OCI-LY3 (cell line): ENCODE results near the gene BCL11B.

Experiments used
- H2AFZ ChIP-seq: fragments of 200-600, 300-600 bp; shearing (Covaris generic); 2 replicates; pipeline ENCODE4 v1.6.0; 2014; ENCODE audit warnings: antibody characterized with exemption, low read depth, low read length
- H3K27ac ChIP-seq: fragments of 200-600, 300-600 bp; sonication (generic); 2 replicates; pipeline ENCODE4 v1.5.1; 2014; ENCODE audit warnings: mild to moderate bottlenecking, low read length, moderate library complexity, mixed read lengths
- H3K27me3 ChIP-seq: fragments of 200-600, 300-600 bp; sonication (generic); 2 replicates; pipeline ENCODE4 v1.6.1; 2014; ENCODE audit warnings: low read depth, low read length, mixed read lengths
- H3K36me3 ChIP-seq: fragments of 200-600, 300-600 bp; sonication (generic); replicated peaks from 2 replicates; pipeline ENCODE3; 2014; ENCODE audit warnings: low read depth, low read length, mixed read lengths
- H3K4me1 ChIP-seq: fragments of 300-600, 200-600 bp; sonication (generic); 2 replicates; pipeline ENCODE4 v1.6.1; 2014; ENCODE audit warnings: low read length, mixed read lengths
- H3K4me2 ChIP-seq: fragments of 200-600, 300-600 bp; sonication (generic); 2 replicates; pipeline ENCODE4 v1.6.1; 2014; ENCODE audit warnings: low read length, mixed read lengths
- H3K4me3 ChIP-seq: fragments of 300-600, 200-600 bp; sonication (generic); 2 replicates; pipeline ENCODE4 v1.5.1; 2014; ENCODE audit warnings: antibody characterized with exemption, mild to moderate bottlenecking, low read length, moderate library complexity
- H3K79me2 ChIP-seq: fragments of 300-600, 200-600 bp; shearing (Covaris generic); 2 replicates; pipeline ENCODE4 v1.6.1; 2014; ENCODE audit warnings: mild to moderate bottlenecking, low read length, mixed read lengths
- H3K9ac ChIP-seq: fragments of 300-600, 200-600 bp; shearing (Covaris generic); 2 replicates; pipeline ENCODE4 v1.6.0; 2014; ENCODE audit warnings: mild to moderate bottlenecking, low read length, moderate library complexity
- H3K9me3 ChIP-seq: fragments of 200-600, 300-600 bp; shearing (Covaris generic); 2 replicates; pipeline ENCODE4 v1.6.1; 2014; ENCODE audit warnings: low read length, mixed read lengths; ENCODE audit not compliant: insufficient read depth
- H4K20me1 ChIP-seq: fragments of 200-600, 300-600 bp; sonication (generic); 2 replicates; pipeline ENCODE4 v1.6.1; 2016; ENCODE audit warnings: low read length, mixed read lengths; ENCODE audit not compliant: insufficient read depth
- EZH2phosphoT487 ChIP-seq: fragments of 200-600 bp; shearing (Covaris generic); IDR thresholded peaks from 2 replicates; pipeline ENCODE4 v1.6.1; 2018; ENCODE audit warnings: antibody characterized with exemption, mixed run types, low read depth
- TF ChIP-seq, protein P1 (sequence below): fragments of 200-600, 300-600 bp; sonication (generic); IDR thresholded peaks from 2 replicates; pipeline ENCODE4 v1.5.1; 2014; ENCODE audit warnings: antibody characterized with exemption, low read length, low read depth

Gene BCL11B

DNA sequence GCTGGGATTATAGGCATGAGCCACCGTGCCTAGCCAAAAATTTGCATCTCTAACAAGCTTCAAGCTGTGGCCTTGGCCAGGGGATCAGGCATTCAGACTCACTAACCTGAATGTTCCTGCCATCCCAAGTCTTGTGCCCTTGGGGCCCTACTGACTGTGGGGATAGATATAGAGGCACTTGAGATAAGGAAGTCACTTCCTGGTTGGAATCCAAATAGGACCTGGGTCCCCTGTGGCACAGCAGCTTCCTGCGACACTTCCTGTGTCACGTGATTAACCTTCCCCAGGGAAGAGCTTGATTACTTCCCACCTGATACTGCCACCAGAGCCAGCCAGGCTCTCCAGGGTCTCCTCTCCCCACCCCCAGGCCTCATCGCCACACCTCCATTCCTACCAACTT lies 128.2 kb downstream of the BCL11B start:
- Histone ChIP-seq H2AFZ (no peak overlapping the region), H3K27ac (no peak overlapping the region)

DNA sequence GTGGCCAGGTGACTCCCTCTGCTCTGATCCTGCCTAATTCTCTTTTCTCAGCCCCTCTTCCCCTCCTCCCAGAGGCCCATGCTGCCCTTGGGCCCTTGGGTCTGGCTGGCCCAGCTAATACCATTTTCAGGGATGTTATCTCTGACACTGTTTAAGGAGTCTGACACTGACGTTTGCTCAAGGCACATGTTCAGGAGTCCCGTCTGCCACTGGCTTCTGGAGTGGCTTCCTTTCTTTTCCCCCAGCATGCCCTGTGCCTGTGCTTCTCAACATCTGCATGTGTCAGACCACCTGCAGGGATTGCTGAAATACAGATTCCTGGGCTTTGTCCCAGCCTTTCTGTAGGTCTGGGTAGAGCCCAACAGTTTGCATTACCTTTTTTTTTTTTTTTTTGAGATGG lies 128.9 kb downstream of the BCL11B start:
- Histone ChIP-seq H4K20me1 (no peaks in the 10 kb centered on the region), H2AFZ (no peak overlapping the region), H3K27ac (no peak overlapping the region), H3K9me3 (no peaks in the 10 kb centered on the region), H3K27me3 (no peaks in the 10 kb centered on the region), H3K36me3 (no peaks in the 10 kb centered on the region), H3K9ac (no peak overlapping the region), H3K79me2 (no peaks in the 10 kb centered on the region), H3K4me2 (no peak overlapping the region), H3K4me1 (no peaks in the 10 kb centered on the region), H3K4me3 (no peak overlapping the region)
- TF ChIP-seq, protein P1, sequence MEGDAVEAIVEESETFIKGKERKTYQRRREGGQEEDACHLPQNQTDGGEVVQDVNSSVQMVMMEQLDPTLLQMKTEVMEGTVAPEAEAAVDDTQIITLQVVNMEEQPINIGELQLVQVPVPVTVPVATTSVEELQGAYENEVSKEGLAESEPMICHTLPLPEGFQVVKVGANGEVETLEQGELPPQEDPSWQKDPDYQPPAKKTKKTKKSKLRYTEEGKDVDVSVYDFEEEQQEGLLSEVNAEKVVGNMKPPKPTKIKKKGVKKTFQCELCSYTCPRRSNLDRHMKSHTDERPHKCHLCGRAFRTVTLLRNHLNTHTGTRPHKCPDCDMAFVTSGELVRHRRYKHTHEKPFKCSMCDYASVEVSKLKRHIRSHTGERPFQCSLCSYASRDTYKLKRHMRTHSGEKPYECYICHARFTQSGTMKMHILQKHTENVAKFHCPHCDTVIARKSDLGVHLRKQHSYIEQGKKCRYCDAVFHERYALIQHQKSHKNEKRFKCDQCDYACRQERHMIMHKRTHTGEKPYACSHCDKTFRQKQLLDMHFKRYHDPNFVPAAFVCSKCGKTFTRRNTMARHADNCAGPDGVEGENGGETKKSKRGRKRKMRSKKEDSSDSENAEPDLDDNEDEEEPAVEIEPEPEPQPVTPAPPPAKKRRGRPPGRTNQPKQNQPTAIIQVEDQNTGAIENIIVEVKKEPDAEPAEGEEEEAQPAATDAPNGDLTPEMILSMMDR, result no peak
- no peak for TF ChIP-seq EZH2phosphoT487

More for the DNA sequence above, 128.2 kb downstream of the BCL11B start:
- Histone ChIP-seq H3K4me2 (no peak overlapping the region), H4K20me1 (no peaks in the 10 kb centered on the region), H3K27me3 (no peaks in the 10 kb centered on the region), H3K9ac (no peak overlapping the region), H3K36me3 (no peaks in the 10 kb centered on the region), H3K4me1 (no peaks in the 10 kb centered on the region), H3K79me2 (no peaks in the 10 kb centered on the region), H3K4me3 (no peak overlapping the region), H3K9me3 (no peaks in the 10 kb centered on the region)
- TF ChIP-seq EZH2phosphoT487, result no peak
- TF ChIP-seq, protein P1, result no peak

DNA sequence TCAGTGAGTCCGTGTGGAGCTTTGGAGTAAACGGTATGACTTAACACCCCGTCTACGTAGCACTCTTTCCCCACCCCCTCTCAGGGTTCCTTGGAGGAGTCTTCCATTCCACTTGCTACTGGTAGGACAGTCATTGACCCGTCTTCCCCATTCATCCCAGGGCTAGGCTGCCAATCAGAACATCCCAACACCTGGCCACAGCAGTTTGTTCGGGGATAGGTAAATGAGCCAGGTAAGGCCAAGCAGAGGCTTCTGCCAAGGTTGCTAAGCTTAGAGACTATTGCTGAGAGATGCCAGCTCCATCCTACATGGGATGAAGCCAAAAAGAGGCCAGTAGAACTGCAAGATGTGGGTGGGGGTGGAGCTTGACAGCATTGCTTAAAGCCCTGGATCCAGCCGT lies 130.8 kb downstream of the BCL11B start:
- no peak overlapping the region for H3K4me2 ChIP-seq
- H3K9me3 ChIP-seq, result no peaks in the 10 kb centered on the region
- 0 out of 2 replicates have a peak, but pooled peaks cover 3% of the 10 kb centered on the region for H3K4me1 ChIP-seq
- H3K4me3 ChIP-seq, result no peak overlapping the region
- H3K27ac ChIP-seq, result no peak overlapping the region
- TF ChIP-seq, protein P1, result no peak
- H3K27me3 ChIP-seq, result no peaks in the 10 kb centered on the region
- no peaks in the 10 kb centered on the region for H3K36me3 ChIP-seq
- no peaks in the 10 kb centered on the region for H4K20me1 ChIP-seq
- no peak overlapping the region for H3K9ac ChIP-seq
- H3K79me2 ChIP-seq, result no peaks in the 10 kb centered on the region
- H2AFZ ChIP-seq, result no peak overlapping the region

DNA sequence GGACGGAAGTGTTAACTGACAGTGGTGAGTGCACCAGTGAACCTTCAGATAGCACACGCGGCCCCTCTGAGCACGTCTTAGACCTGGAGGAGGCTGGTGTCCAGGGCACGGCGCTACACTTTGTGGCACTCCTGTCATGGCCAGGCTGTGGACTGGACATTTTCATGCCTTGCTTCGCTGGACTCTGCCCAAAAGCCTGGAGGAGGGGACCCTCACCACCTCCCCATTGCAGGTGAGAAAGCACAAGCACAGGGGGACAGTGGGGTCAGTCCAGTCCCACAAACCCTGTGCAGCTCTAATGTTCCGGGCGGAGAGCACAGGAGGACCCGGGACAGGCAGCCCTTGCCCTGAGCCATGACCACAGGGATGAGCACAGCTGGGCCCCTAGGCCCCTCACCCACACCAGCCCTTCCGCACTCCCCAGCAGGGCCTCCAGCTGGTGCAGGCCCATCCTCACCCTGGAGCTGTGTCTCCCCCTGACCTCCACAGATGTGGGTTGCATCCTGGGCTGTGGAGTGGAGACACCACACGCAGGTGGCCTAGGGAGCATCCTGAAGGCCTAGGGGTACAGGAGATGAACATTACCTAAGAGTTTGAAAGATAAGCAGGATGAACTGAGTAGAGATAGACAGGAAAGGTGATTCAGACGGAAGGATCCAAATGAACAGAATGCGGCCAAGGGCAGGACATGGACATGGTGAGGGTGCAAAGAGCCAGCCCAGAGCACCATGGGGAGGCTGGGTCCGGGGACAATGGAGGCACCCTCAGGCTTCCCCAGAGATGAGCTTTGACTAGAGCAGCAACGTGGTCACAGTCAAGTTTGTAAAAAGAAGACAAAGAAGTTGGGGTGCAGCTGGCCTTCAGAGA lies 132.8 kb downstream of the BCL11B start:
- no peaks in the 10 kb centered on the region for H3K36me3 ChIP-seq
- H4K20me1 ChIP-seq, result no peaks in the 10 kb centered on the region
- no peak for TF ChIP-seq EZH2phosphoT487
- TF ChIP-seq, protein P1, result no peak
- H3K79me2 ChIP-seq, result no peaks in the 10 kb centered on the region
- no peaks in the 10 kb centered on the region for H3K27me3 ChIP-seq
- H3K27ac ChIP-seq, result no peak overlapping the region
- no peak overlapping the region for H3K4me3 ChIP-seq
- H3K4me2 ChIP-seq, result no peak overlapping the region
- no peak overlapping the region for H3K9ac ChIP-seq
- H3K9me3 ChIP-seq, result no peaks in the 10 kb centered on the region
- H3K4me1 ChIP-seq, result 0 out of 2 replicates have a peak, but pooled peaks cover 3% of the 10 kb centered on the region
- H2AFZ ChIP-seq, result no peak overlapping the region
